Neural progenitor cell (in vitro differentiated cells): Measurements from ENCODE around the gene CCT8L2. TPM values are rescaled to one million over a fixed set of nuclear protein-coding genes. Genes with fewer than 3 reads are reported as not detected.
"Not testable (repeated sequence)": the region's sequence is repeated elsewhere in the genome, so short reads cannot be mapped to it uniquely, and the experiment has no call there.

ENCODE experiments used
- DNase-seq: peaks from one replicate; pipeline ENCODE4 v3.0.0-alpha.2; 2016; ENCODE audit warnings: low spot score
- H2AFZ ChIP-seq: fragments of 200-600 bp; sonication (generic); replicated peaks from 2 replicates; pipeline ENCODE4 v1.6.1; 2016; ENCODE audit warnings: antibody characterized with exemption
- H3F3A ChIP-seq: fragments of 200-600 bp; sonication (generic); 2 replicates; pipeline ENCODE4 v1.6.1; 2016; ENCODE audit warnings: antibody characterized with exemption, low read depth
- H3K27ac ChIP-seq: fragments of 200-600 bp; sonication (generic); 2 replicates; pipeline ENCODE4 v1.5.1; 2016; ENCODE audit warnings: mild to moderate bottlenecking
- H3K27me3 ChIP-seq: fragments of 200-600 bp; sonication (generic); 2 replicates; pipeline ENCODE4 v1.6.1; 2016; ENCODE audit warnings: mild to moderate bottlenecking, moderate library complexity
- H3K36me3 ChIP-seq: fragments of 200-600 bp; sonication (generic); 2 replicates; pipeline ENCODE4 v1.5.1; 2016
- H3K4me1 ChIP-seq: fragments of 200-600 bp; sonication (generic); 2 replicates; pipeline ENCODE4 v1.6.1; 2016; ENCODE audit warnings: mixed run types
- H3K4me2 ChIP-seq: fragments of 200-600 bp; sonication (generic); 2 replicates; pipeline ENCODE4 v1.6.1; 2016
- H3K4me3 ChIP-seq: fragments of 200-600 bp; sonication (generic); 2 replicates; pipeline ENCODE4 v1.5.1; 2016
- H3K79me2 ChIP-seq: fragments of 200-600 bp; sonication (generic); 2 replicates; pipeline ENCODE4 v1.6.1; 2016; ENCODE audit warnings: low read depth
- H3K9ac ChIP-seq: fragments of 200-600 bp; sonication (generic); 2 replicates; pipeline ENCODE4 v1.6.1; 2016
- H3K9me3 ChIP-seq: fragments of 200-600 bp; sonication (generic); 2 replicates; pipeline ENCODE4 v1.5.1; 2016; ENCODE audit warnings: low read depth
- H4K20me1 ChIP-seq: fragments of 200-600 bp; sonication (generic); 2 replicates; pipeline ENCODE4 v1.6.1; 2016; ENCODE audit warnings: low read depth
- H3K27ac Mint-ChIP-seq: 3 replicates; pipeline ENCODE4 v1.8.0; 2021; ENCODE audit warnings: mixed read lengths
- H3K27me3 Mint-ChIP-seq: 2 replicates; pipeline ENCODE4 v1.8.0; 2022; ENCODE audit warnings: low read depth, mild to moderate bottlenecking, inconsistent platforms, moderate library complexity, mixed read lengths; ENCODE audit not compliant: insufficient read depth
- H3K36me3 Mint-ChIP-seq: 3 replicates; pipeline ENCODE4 v1.8.0; 2021; ENCODE audit warnings: mixed read lengths
- H3K4me1 Mint-ChIP-seq: 3 replicates; pipeline ENCODE4 v1.8.0; 2021; ENCODE audit warnings: mixed read lengths
- H3K4me3 Mint-ChIP-seq: 3 replicates; pipeline ENCODE4 v1.8.0; 2021; ENCODE audit warnings: mild to moderate bottlenecking, moderate library complexity, mixed read lengths
- H3K9me3 Mint-ChIP-seq: 3 replicates; pipeline ENCODE4 v1.8.0; 2020; ENCODE audit warnings: mixed read lengths
- CTCF ChIP-seq: fragments of 200-600 bp; sonication (generic); IDR thresholded peaks from 2 replicates; pipeline ENCODE4 v1.5.1; 2017; ENCODE audit warnings: antibody characterized with exemption, mild to moderate bottlenecking
- EZH2 ChIP-seq: fragments of 200-600 bp; sonication (generic); IDR thresholded peaks from 2 replicates; pipeline ENCODE4 v1.6.1; 2017; ENCODE audit warnings: antibody characterized with exemption, mild to moderate bottlenecking, moderate library complexity
- EZH2phosphoT487 ChIP-seq: fragments of 200-600 bp; sonication (generic); IDR thresholded peaks from 2 replicates; pipeline ENCODE4 v1.6.1; 2017; ENCODE audit warnings: antibody characterized with exemption
- total RNA-seq: library from RNA; depleted of rRNA; stranded (reverse); fragments of >200 nt; gene quantifications from 2 replicates; pipeline ENCODE4 v1.2.3, GENCODE V29; 2015; ENCODE audit warnings: low replicate concordance

CCT8L2 gene
- total RNA-seq, 1 donor from 2014 or later: not detected

DNA sequence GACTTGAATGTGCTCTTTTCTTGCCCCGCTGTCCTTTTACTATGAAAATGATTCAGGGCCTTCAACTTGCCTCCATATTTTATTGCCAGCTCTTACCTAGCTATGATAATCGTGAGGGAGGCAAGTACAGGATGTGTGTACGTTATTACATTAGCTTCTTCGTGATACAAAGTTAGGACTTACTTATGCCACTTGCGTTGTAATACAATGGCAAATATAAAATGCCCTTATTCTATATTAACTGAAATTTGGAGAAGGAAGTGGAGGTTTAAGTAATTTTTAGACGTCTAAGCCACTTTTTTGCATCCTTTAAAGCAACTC is 10.8 kb upstream of the CCT8L2 start:
- H4K20me1 ChIP-seq: no peaks in the 10 kb centered on the region
- peaks cover 36% of the 10 kb centered on the region for H3K9me3 Mint-ChIP-seq
- no peaks in the 10 kb centered on the region for H3K79me2 ChIP-seq
- DNase-seq: no peak
- peaks cover 3% of the 10 kb centered on the region for H3K36me3 Mint-ChIP-seq
- H3K4me3 ChIP-seq: no peak overlapping the region
- H3K4me3 Mint-ChIP-seq: no peak overlapping the region
- H3K36me3 ChIP-seq: no peaks in the 10 kb centered on the region
- no peaks in the 10 kb centered on the region for H3K27me3 Mint-ChIP-seq
- TF ChIP-seq CTCF: no peak
- no peak for TF ChIP-seq EZH2phosphoT487
- TF ChIP-seq EZH2: no peak
- no peaks in the 10 kb centered on the region for H3K27me3 ChIP-seq
- H2AFZ ChIP-seq: no peak overlapping the region
- H3K27ac Mint-ChIP-seq: no peak overlapping the region
- H3K27ac ChIP-seq: no peak overlapping the region
- H3K9me3 ChIP-seq: peaks cover 2% of the 10 kb centered on the region
- H3K4me1 Mint-ChIP-seq: no peaks in the 10 kb centered on the region
- H3K4me2 ChIP-seq: no peak overlapping the region
- no peak overlapping the region for H3K9ac ChIP-seq
- H3F3A ChIP-seq: no peaks in the 10 kb centered on the region
- no peaks in the 10 kb centered on the region for H3K4me1 ChIP-seq

DNA sequence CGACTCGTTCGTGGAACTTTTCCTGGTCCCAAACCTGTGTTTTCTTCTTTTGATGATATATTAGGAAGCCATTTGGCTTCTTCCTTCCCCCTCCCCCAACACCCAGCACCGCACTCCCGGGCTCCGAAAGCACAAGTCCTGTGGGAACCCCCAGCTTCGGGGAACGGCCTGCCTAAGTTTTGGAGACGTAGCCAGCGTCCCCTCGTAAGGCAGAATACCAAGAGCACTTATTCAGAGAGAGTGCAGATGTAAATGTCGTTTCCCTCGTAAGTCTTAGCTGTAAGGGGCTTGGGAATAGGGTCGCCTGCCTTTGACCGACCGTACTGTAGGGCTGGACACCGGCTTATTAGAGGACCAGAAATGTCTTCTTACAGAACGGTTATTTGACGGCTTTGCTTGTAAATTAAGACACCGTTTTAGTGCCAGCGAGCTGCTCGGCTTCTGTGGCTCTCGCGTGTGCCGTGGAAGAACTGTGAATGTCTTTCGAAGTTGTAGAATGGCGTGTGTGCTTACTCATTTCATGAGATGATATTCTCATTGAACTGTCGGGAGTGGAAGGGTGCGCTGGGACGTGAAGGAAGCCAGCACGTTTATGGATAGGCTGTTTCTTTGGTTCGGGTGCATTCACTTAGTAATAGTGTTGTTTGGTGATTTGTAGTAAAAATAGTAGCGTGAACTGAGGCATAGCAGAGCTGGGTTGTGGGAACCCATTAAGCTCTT is 10.3 kb upstream of the CCT8L2 start:
- H3K27me3 Mint-ChIP-seq, H3K9ac ChIP-seq, H3K4me3 Mint-ChIP-seq, H3K27ac Mint-ChIP-seq, H3K4me3 ChIP-seq, H3K36me3 Mint-ChIP-seq, H3K27ac ChIP-seq, H2AFZ ChIP-seq, H3K4me2 ChIP-seq, H3K9me3 ChIP-seq, H3K27me3 ChIP-seq, DNase-seq, H3K4me1 ChIP-seq, H4K20me1 ChIP-seq, H3K4me1 Mint-ChIP-seq, H3K36me3 ChIP-seq, H3K79me2 ChIP-seq, H3F3A ChIP-seq: not testable (repeated sequence)
- H3K9me3 Mint-ChIP-seq: peaks cover 32% of the 10 kb centered on the region

DNA sequence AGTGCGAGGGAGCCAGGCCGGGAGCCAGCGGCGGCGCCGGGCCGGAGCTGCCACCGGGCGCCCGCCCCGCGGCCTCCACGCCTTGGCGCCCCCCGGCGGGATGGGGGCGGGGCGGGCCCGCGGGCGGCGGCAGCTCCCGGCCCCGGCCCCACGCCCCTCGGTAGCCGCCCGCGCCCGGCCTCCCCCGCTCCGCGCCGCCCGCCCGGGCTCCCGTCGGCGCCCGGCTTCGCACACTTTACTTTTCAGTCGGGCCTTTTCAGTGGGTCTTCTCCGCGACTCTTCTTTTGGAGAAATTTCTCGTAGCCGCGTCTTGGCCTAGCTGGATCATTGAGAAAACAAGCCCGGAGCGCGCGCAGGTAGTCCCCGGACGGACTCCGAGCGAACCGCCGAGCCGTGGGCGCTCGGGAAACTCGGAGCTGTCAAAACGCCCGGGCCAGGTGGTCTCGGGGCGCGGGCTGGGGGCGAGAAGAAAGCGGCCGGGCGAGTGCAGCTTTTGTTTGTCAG is 9.7 kb upstream of the CCT8L2 start:
- not testable (repeated sequence) for DNase-seq, H3K9ac ChIP-seq, H3F3A ChIP-seq, H3K27ac Mint-ChIP-seq, H3K4me1 ChIP-seq, H3K27me3 Mint-ChIP-seq, H3K36me3 ChIP-seq, H2AFZ ChIP-seq, H3K4me1 Mint-ChIP-seq, H3K27ac ChIP-seq, H3K36me3 Mint-ChIP-seq, H3K4me3 ChIP-seq, H3K79me2 ChIP-seq, H3K9me3 ChIP-seq, H4K20me1 ChIP-seq, H3K27me3 ChIP-seq, H3K4me3 Mint-ChIP-seq, H3K4me2 ChIP-seq
- H3K9me3 Mint-ChIP-seq: peaks cover 35% of the 10 kb centered on the region

GRCh38 chr22:16601437-16602223 is 9.0 kb upstream of the CCT8L2 start:
- DNase-seq: no peak
- H3K27me3 Mint-ChIP-seq: no peaks in the 10 kb centered on the region

DNA sequence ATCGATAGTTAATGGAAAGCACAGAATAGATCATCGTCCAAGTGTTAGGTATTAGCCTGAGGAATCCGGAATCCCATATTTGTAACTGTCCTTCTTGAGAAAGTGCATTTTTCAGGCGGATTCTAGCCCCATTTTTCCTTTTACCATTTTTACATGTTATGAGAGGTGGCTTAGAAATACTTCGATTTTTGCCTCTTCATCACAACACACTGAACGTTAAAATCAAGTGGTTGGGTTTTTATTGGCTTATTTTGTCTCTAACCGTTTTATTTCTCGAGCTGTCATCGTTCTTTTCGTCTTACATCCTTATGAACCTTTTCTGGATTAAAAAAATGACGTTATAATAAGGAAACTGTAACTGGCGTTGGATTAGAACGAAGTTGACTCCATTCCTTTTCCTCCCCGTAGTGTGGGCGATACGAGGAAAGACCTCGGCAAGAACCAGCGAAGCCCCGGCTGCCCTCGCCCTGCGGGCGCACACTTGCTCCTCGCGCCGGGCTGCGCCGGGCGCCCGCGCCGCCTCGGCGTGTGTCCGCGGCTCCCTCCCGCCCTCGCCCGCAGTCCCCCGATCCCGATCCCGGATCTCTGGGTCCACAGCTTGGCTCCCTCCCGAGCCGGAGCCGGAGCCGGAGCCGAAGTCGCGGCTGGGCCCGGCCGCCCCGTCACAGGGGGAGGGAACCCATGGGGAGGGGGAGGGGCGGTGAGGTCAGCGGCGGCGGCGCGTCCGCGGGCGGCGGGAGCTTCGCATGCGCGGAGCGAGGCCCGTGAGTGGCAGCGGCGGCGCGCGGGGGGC is 8.2 kb upstream of the CCT8L2 start:
- H3K4me3 Mint-ChIP-seq, H3K4me1 Mint-ChIP-seq, H4K20me1 ChIP-seq, H3K9ac ChIP-seq, H3F3A ChIP-seq, H3K9me3 ChIP-seq, H3K27me3 Mint-ChIP-seq, H3K4me2 ChIP-seq, DNase-seq, H3K79me2 ChIP-seq, H3K27me3 ChIP-seq, H3K27ac ChIP-seq, H3K36me3 ChIP-seq, H3K4me3 ChIP-seq, H3K4me1 ChIP-seq, H3K36me3 Mint-ChIP-seq, H2AFZ ChIP-seq, H3K27ac Mint-ChIP-seq: not testable (repeated sequence)
- H3K9me3 Mint-ChIP-seq: peaks cover 43% of the 10 kb centered on the region

More at GRCh38 chr22:16601437-16602223, 9.0 kb upstream of the CCT8L2 start:
- H3K9me3 Mint-ChIP-seq: peaks cover 38% of the 10 kb centered on the region
- no peak overlapping the region for H3K27ac ChIP-seq
- no peaks in the 10 kb centered on the region for H3K4me1 Mint-ChIP-seq
- no peaks in the 10 kb centered on the region for H3K4me1 ChIP-seq
- no peak overlapping the region for H3K4me2 ChIP-seq
- no peak overlapping the region for H3K27ac Mint-ChIP-seq
- no peaks in the 10 kb centered on the region for H3F3A ChIP-seq
- H3K4me3 Mint-ChIP-seq: no peak overlapping the region
- peaks cover 4% of the 10 kb centered on the region for H3K9me3 ChIP-seq
- no peak overlapping the region for H3K9ac ChIP-seq
- no peaks in the 10 kb centered on the region for H3K27me3 ChIP-seq
- no peaks in the 10 kb centered on the region for H3K79me2 ChIP-seq
- H3K4me3 ChIP-seq: no peak overlapping the region
- no peaks in the 10 kb centered on the region for H4K20me1 ChIP-seq
- no peak overlapping the region for H2AFZ ChIP-seq
- H3K36me3 ChIP-seq: no peaks in the 10 kb centered on the region
- TF ChIP-seq EZH2: no peak
- no peak for TF ChIP-seq CTCF
- TF ChIP-seq EZH2phosphoT487: no peak
- peaks cover 3% of the 10 kb centered on the region for H3K36me3 Mint-ChIP-seq

DNA sequence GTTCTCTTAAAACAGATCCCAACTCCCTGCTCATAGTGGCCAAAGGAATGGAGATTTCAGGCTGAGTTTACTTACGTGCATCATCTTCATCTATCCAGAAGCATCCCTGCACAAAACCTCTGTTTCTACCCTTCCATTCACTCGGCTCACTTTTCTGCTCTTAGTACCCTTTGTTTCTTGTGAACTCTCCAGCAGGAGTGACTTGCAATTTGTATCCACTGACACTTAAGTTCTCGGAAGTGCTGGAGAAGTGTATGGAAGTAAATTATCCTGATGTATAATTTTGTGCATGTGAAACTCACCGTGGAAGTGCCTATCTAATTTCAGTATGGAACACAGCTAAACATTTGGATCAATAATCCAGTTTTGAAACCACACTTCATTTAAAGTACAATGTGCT is 7.0 kb upstream of the CCT8L2 start:
- peaks cover 49% of the 10 kb centered on the region for H3K9me3 Mint-ChIP-seq
- H3K4me3 Mint-ChIP-seq, H3K4me1 ChIP-seq, H2AFZ ChIP-seq, H3K79me2 ChIP-seq, H3F3A ChIP-seq, H3K36me3 ChIP-seq, H3K27me3 ChIP-seq, H4K20me1 ChIP-seq, H3K4me1 Mint-ChIP-seq, H3K27ac ChIP-seq, DNase-seq, H3K36me3 Mint-ChIP-seq, H3K9ac ChIP-seq, H3K4me2 ChIP-seq, H3K27ac Mint-ChIP-seq, H3K27me3 Mint-ChIP-seq, H3K4me3 ChIP-seq, H3K9me3 ChIP-seq: not testable (repeated sequence)
